Measurements from ENCODE around the gene POLR1A.

GRCh38 chr2:86015699-86016098 is 90.0 kb downstream of the POLR1A start:
- no peak for TF ChIP-seq RARB (CRISPR knock-in tag; IDR thresholded peaks at IDR 0.05)
- TF ChIP-seq PATZ1 (CRISPR knock-in tag; IDR thresholded peaks at IDR 0.05; ENCODE audit: borderline replicate concordance): no peak
- no peak for TF ChIP-seq ZFP30 (CRISPR knock-in tag; IDR thresholded peaks at IDR 0.05)

Data from SK-N-SH treated with all-trans-retinoic acid at 6 μM for 48 hours (cell line).